NCI-H226 (cell line): ENCODE measurements around the gene SSBP3.

ENCODE experiments used
- DNase-seq: peaks from one replicate; pipeline ENCODE4 v3.0.0-alpha.2; 2015

The SSBP3 gene

DNA sequence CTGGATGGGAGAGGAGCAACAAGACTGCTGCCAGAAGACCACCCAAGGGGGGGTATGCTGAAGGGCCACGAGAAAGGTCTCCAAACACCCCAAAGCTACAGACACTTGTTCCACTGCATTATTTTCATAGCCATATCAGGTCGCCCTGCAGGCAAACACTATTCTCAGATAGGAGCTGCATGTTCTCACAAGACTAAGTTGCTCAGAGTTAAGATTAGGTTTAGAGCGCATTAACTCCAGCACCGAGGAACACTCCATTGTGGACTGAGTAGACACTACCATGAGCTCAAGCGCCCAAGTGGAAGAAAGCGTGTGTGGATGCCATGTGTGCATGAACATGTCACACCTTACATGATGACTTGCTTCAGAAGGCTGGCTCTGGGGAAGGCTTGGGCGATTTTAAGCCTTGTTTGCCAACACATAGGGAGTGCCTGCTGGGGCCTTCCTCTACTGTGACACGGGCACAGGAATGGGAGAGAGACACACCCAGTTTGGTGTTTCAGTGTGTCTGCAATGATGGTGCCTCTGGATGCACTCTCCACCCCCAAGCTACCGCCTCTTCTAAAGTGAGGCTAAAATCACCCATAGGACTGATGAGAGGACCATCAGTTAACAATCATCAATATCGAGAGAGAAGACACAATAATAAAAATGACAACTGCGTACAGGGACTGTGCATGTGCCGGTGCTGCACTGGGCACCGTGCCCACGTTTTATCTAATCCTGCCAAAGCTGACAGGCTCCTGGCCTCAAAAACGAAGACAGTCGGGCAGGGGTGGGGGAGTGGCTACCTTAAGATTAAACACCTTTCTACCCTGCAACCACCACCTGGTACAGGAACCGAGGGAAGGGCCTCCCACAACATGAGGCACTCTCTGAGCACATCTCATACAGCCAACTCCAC lies 34.9 kb downstream of the SSBP3 start:
- no peak for DNase-seq

GRCh38 chr1:54370287-54370989 lies 35.8 kb downstream of the SSBP3 start:
- DNase-seq = no peak

- DNase-seq = no peak
These were observed 38.6 kb downstream of the SSBP3 start for GRCh38 chr1:54367613-54368012.

- no peak for DNase-seq
These were observed 40.3 kb downstream of the SSBP3 start for GRCh38 chr1:54365847-54366246.

DNA sequence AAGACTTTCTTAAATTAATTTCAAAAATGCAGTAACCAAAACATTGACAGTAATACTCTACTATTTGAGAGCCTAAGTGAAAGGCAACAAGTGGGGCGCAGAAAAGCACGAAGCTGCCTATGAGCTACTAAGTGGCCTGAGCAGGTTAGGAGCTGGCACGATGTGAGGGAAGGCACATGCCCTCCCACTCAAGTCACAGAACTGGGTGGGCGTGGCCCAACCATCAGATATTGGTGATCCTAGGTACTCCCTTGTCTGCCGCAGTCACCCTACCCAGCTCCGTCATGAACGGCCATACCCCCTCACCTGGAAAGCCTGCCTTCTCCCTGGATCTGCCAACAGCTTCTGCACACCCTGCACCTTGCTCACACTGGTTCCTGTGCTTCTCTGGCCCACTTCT lies 40.8 kb downstream of the SSBP3 start:
- DNase-seq = no peak

GRCh38 chr1:54364995-54365394 lies 41.2 kb downstream of the SSBP3 start:
- DNase-seq = no peak

GRCh38 chr1:54364582-54364981 lies 41.6 kb downstream of the SSBP3 start:
- DNase-seq = no peak

- DNase-seq = no peak
These were observed 42.3 kb downstream of the SSBP3 start for GRCh38 chr1:54363925-54364324.

- no peak for DNase-seq
These were observed 43.3 kb downstream of the SSBP3 start for GRCh38 chr1:54362881-54363340.

DNA sequence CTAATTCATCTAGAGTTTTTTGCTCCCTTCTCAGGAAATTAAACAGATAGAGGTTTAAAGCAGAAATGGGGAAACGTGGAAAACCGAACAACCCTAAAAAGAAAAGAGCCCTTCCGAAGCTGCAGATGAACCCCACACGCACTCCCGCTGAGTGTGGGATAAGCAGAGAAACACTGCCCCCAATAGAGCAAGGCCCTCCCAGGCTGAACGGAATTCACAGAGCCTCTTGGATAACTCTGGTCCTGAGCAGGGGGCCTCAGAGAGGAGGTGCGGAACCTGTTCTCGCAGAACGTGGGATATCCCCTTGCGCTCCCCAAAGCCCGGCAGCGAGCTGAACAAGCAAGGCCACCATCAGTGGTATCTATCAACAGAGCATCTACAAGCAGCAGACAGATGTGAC lies 44.9 kb downstream of the SSBP3 start:
- no peak for DNase-seq

GRCh38 chr1:54360165-54361005 lies 45.8 kb downstream of the SSBP3 start:
- DNase-seq = no peak

DNA sequence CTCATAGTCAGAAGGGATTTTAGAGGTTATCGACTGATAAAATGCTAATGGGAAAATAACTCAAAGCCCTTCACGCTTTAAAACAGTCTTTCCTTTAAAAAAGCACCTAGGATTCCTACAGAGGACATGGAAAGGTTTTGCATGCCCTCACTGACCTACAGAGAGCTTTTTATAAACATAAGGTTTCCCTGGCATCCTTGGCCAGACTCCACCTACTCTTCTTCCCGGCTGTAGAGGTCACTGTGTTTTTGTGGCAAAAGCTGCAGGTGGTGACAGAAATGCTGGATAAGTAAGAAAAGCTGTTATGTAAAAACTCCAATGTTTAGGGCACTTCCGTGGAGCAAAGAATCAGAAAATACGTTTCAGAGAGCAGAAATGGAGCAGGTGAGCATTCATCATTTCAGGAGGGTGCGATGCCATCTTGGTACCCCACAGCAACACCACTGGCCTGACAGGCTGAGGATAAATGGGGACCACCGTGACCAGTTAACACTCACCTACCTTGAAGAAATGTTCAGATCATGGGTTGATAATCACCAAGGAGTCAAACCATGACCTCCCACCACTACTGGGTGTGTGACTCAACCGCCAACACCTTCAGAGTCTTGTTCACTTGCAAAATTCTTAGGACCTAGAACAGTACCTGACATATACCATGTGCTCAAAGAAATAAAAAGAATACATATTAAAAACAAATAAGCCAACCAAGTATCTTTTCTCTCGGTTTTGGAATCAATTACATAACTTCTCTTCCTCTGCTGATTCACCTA lies 46.6 kb downstream of the SSBP3 start:
- no peak for DNase-seq

GRCh38 chr1:54358503-54359168 lies 47.6 kb downstream of the SSBP3 start:
- no peak for DNase-seq

DNA sequence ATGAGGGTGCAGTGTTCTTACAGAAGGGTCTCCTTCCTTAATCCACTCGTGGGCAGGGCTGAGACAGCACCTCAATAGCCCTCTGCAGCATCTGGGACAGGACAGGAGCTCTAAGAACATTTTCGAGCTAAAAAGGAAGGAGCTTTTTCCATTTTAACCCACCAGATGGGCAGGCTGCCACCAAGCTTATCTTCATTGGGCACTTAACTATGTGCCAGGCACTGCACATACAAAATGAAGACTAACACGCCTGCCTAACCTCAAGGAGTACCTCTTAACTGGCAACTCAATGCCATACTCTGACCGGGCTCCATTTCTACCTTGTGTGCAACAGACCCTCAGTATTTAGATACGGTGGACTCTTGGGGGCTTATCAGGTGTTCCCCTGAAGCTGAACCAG lies 48.2 kb downstream of the SSBP3 start:
- no peak for DNase-seq

- DNase-seq = no peak
These were observed 49.5 kb downstream of the SSBP3 start for GRCh38 chr1:54356680-54357147.

DNA sequence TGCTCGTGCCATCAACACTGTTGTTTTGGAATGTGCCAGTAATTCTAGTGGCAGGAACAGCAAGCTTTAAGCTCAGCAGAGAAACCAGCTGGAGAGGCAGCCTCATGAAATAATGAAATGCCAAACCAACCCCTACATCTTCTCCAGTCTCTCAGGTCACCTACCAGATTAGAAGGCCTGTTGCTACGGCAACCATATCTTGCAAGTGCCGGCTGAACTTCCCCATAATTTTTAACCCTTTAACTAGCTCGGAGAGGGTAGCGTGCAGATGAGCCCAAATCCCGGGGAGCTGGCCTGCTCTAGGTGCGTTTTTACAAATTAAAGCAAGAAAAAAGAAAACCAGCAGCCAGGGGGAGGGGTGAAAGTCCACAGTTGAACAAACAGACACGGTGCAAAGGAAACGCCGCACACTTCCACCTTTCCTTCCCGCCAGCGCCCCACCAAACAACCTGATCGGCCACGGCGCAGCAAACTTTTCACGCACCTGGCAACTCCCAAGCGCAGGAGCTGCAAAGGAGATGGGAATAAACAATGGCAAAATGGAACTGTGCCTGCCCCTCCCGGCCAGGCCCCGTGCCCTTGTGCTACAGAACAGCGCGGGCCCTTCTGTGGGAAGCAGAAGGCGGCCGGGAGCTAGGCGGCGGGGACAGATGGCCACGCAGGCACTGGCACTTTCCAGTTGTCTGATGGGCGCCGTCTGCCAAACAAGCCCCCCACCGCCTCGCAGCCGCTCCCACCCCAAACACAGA lies 50.1 kb downstream of the SSBP3 start:
- DNase-seq = no peak

GRCh38 chr1:54354899-54355298 lies 51.3 kb downstream of the SSBP3 start:
- no peak for DNase-seq

DNA sequence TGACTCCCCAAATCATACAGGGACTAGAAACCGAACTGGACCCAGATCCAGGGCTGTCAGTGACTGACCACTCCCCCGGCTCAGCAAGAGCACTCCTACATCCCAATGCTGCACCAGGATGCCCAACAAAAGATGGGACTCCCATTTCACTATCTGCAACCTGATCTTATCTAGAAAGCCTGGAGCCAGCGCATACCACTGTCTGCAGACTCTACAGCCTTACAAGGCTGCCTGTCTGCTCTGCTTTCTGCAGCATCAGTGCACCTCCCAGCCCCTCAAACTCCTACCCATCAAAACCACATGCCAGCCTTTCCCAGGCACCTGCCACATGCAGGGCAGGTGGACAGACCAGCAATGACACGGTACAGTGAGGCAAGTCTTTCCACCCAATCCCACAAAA lies 52.2 kb downstream of the SSBP3 start:
- no peak for DNase-seq

DNA sequence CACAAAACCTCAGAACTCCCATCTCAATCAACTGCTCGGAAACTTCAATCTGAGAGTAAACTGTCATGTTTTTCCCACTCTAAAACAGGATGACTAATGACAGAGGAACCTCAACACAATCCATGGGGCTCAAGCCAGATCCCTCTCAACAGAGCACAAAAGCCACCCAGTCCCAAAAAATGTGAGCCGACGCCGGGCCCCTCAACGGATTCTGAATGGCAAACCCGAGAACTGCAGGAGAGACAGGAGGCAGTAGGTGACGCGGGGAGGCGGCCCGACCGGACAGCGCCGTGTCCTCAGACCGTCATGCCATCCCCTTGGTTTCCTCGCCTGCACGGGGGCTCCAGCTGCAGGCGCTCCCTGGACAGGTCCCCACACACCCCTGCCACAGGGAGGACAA lies 53.4 kb downstream of the SSBP3 start:
- DNase-seq = no peak

GRCh38 chr1:54350360-54350759 lies 55.8 kb downstream of the SSBP3 start:
- DNase-seq = no peak

GRCh38 chr1:54348700-54349021 lies 57.5 kb downstream of the SSBP3 start:
- no peak for DNase-seq
